HUES48 (cell line): ENCODE results near the gene THSD4.
A peak's percentile ranks its signal among the peaks of the same experiment; 100 is the strongest.

Source experiments
- H3K27ac ChIP-seq: one replicate; pipeline ENCODE4 v1.7.0; 2013; ENCODE audit warnings: low read depth, low read length, inconsistent platforms
- H3K27me3 ChIP-seq: 2 replicates; pipeline ENCODE4 v1.6.1; 2013; ENCODE audit warnings: mild to moderate bottlenecking, low read length; ENCODE audit not compliant: control insufficient read depth, insufficient read depth
- H3K36me3 ChIP-seq: 2 replicates; pipeline ENCODE4 v1.6.1; 2013; ENCODE audit warnings: low read length; ENCODE audit not compliant: control insufficient read depth, insufficient read depth
- H3K4me1 ChIP-seq: 2 replicates; pipeline ENCODE4 v1.6.1; 2013; ENCODE audit warnings: mild to moderate bottlenecking, low read length; ENCODE audit not compliant: control insufficient read depth, insufficient read depth
- H3K4me3 ChIP-seq: 2 replicates; pipeline ENCODE4 v1.5.1; 2013; ENCODE audit warnings: mild to moderate bottlenecking, low read depth, low read length
- H3K9ac ChIP-seq: 2 replicates; pipeline ENCODE4 v1.6.1; 2013; ENCODE audit warnings: mild to moderate bottlenecking, low read depth, low read length, moderate library complexity
- H3K9me3 ChIP-seq: 2 replicates; pipeline ENCODE4 v1.6.1; 2013; ENCODE audit warnings: low read length; ENCODE audit not compliant: control insufficient read depth, insufficient read depth

The THSD4 gene

DNA sequence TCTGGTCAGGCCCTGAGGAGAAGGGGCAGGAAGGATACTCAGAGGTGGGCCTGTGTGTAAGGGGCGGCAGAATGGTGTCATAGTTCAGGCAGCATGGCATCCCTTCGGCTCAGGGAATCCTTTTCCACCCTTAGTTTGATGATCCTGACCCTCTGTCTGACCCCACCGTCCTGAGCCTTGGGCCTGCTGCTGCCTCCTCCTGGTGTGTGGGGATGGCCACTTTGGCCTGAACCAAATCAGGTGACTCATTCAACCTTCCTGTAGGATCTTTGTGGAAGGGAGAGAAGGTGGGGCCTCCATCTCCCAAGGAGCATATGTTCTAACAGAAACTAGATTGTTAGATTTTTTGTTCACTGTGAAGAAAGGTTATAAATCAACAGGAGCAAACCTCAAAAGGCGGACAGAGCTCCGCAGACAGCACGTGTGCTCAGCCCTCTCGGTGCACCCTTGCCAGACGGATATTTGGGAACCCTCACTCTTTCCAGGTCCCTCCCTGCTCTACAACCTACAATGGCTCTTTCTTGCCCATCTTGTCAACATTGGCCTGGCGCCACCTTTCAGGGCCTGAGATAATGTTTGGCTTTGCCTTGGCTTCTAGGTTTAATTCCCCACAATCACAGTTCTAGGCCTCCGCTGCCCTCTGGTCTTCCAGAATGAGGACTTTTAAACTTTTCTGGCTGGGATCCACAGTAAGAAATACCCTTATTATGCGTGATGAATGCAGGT is 21.7 kb downstream of the THSD4 start:
- Histone ChIP-seq H3K27me3 (no peaks in the 10 kb centered on the region), H3K27ac (peak overlapping the region; percentile 14), H3K9ac (no peak overlapping the region), H3K4me3 (no peak overlapping the region), H3K4me1 (peaks cover 17% of the 10 kb centered on the region; the same call in 1 of the 2 replicates), H3K9me3 (no peaks in the 10 kb centered on the region), H3K36me3 (no peaks in the 10 kb centered on the region)

DNA sequence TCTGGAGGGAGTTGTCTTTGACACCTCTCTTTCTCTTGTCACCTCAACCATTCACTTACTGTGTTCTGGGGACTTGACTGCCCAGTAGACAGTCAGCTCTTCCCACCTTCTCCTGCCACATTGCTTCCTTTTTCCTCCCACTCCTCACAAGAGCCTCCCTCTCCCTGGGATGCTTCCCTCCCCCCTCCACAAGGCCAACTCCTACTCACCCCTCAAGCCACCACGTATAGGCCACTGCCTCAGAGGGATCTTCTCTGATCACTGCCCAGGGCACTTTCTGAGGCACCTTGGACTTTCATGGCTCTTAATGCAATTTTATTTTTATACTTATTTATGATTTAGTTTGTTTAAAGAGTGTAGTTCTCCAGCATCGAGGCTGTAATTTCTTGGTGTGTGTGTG is 23.2 kb downstream of the THSD4 start:
- Histone ChIP-seq H3K4me3 (no peak overlapping the region), H3K36me3 (no peaks in the 10 kb centered on the region), H3K27ac (no peak overlapping the region)

GRCh38 chr15:71139241-71139640 is 24.0 kb downstream of the THSD4 start:
- H3K27me3 ChIP-seq, result no peaks in the 10 kb centered on the region
- H3K9me3 ChIP-seq, result no peaks in the 10 kb centered on the region
- H3K36me3 ChIP-seq, result no peaks in the 10 kb centered on the region
- no peak overlapping the region for H3K9ac ChIP-seq
- peaks cover 9% of the 10 kb centered on the region for H3K4me1 ChIP-seq
- H3K4me3 ChIP-seq, result no peak overlapping the region
- no peak overlapping the region for H3K27ac ChIP-seq

More for the DNA sequence above, 23.2 kb downstream of the THSD4 start:
- H3K27me3 ChIP-seq, result no peaks in the 10 kb centered on the region
- peaks cover 13% of the 10 kb centered on the region; the same call in 1 of the 2 replicates for H3K4me1 ChIP-seq
- no peaks in the 10 kb centered on the region for H3K9me3 ChIP-seq
- no peak overlapping the region for H3K9ac ChIP-seq

DNA sequence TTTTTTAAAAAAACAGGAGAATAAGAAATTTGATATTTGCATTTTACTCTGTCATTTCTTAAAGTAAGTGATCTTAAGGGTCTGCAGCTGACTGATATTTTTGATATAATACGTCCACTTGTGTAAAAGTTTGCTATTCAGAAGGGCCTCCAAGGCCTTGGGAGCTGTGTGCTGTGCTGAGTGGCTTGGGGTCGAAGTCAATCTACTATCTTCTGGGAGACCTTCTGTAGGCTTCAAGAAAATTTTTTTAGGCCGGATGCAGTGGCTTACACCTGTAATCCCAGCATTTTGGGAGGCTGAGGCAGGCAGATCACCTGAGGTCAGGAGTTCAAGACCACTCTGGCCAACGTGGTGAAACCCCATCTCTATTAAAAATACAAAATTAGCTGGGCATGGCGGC is 26.3 kb downstream of the THSD4 start:
- H3K9ac ChIP-seq, result no peak overlapping the region
- no peaks in the 10 kb centered on the region for H3K36me3 ChIP-seq
- no peak overlapping the region for H3K4me3 ChIP-seq
- H3K27ac ChIP-seq, result no peak overlapping the region
- H3K27me3 ChIP-seq, result no peaks in the 10 kb centered on the region
- peaks cover 5% of the 10 kb centered on the region for H3K4me1 ChIP-seq
- no peaks in the 10 kb centered on the region for H3K9me3 ChIP-seq

- Histone ChIP-seq H3K9ac (no peak overlapping the region), H3K9me3 (no peaks in the 10 kb centered on the region), H3K36me3 (no peaks in the 10 kb centered on the region), H3K4me3 (no peak overlapping the region), H3K4me1 (no peaks in the 10 kb centered on the region; the same call in 1 of the 2 replicates), H3K27me3 (no peaks in the 10 kb centered on the region), H3K27ac (no peak overlapping the region)
Measured at GRCh38 chr15:71142780-71143179, 27.5 kb downstream of the THSD4 start.

DNA sequence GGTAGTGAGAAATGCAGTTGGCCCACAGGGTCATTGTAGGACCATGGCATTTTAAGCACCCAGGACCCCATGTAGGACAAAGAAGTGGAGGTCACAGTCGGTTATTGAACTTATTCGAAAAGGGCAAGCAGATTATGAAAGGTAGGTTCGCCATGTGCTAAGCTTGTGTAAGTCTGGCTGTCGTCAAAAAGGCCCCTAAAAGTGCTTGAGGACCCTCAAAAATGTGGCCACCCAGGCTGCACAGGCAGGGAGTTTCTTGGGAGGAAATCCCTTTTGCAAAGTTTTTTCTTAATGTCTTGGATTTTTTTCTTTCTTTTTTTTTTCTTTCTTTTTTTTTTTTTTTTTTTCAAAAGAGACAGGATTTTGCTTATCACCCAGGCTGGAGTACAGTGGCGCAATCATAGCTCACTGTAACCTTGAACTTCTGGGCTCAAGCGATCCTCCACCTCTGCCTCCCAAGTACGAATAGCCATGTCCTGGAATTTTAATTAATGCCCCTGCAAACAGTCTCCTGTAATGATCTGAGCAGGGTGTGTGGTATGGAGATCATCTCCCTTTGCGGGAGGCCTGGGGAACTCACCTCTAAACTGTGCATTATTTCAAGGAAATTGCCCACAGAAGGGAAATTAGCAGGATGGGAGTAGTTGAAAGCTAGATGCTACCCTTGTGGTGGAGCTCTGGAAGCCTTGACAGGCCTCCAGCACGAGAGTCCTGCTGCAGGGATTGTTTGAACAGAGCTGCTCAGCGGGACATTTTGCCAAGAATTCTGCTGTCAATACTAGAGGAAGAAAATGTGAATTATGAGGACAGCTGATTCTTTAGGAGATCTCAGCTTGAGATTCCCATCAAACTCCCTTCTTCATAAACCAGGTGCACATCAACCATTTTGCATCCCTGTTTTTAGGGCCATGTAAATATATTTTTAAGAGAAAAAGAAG is 28.4 kb downstream of the THSD4 start:
- H3K36me3 ChIP-seq, result no peaks in the 10 kb centered on the region
- no peaks in the 10 kb centered on the region for H3K9me3 ChIP-seq
- no peak overlapping the region for H3K4me3 ChIP-seq
- H3K9ac ChIP-seq, result no peak overlapping the region
- H3K27me3 ChIP-seq, result no peaks in the 10 kb centered on the region
- no peak overlapping the region for H3K27ac ChIP-seq
- no peaks in the 10 kb centered on the region; the same call in 1 of the 2 replicates for H3K4me1 ChIP-seq

DNA sequence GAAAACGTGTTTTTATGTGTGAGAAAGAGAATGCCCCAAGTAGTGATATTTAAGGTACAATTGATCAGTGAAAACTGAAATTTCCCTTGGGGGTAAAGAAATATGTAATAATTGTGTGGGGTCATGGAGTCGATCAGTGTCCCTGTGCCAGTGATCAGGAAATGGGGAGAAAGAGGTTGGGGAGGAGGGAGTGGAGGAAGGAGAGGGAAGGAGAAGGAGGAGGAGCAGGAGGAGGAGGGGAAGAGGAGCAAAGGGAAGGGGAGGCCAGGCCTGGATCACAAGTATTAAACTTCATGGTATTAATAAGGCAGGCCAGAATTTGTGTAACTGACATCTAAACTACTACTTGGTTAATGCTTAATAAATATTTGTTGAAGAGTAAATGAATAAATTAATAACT is 30.4 kb downstream of the THSD4 start:
- Histone ChIP-seq H3K4me3 (no peak overlapping the region), H3K9ac (no peak overlapping the region), H3K4me1 (peaks cover 8% of the 10 kb centered on the region), H3K9me3 (no peaks in the 10 kb centered on the region), H3K27me3 (no peaks in the 10 kb centered on the region), H3K27ac (no peak overlapping the region), H3K36me3 (no peaks in the 10 kb centered on the region)

- H3K27me3 ChIP-seq, result no peaks in the 10 kb centered on the region
- no peak overlapping the region for H3K4me3 ChIP-seq
- no peak overlapping the region for H3K9ac ChIP-seq
- no peaks in the 10 kb centered on the region for H3K36me3 ChIP-seq
- H3K4me1 ChIP-seq, result peaks cover 8% of the 10 kb centered on the region
- no peak overlapping the region for H3K27ac ChIP-seq
- H3K9me3 ChIP-seq, result no peaks in the 10 kb centered on the region
Measured at GRCh38 chr15:71146580-71146982, 31.3 kb downstream of the THSD4 start.

GRCh38 chr15:71148048-71148447 is 32.8 kb downstream of the THSD4 start:
- Histone ChIP-seq H3K36me3 (no peaks in the 10 kb centered on the region), H3K9me3 (no peaks in the 10 kb centered on the region), H3K4me1 (peaks cover 8% of the 10 kb centered on the region), H3K27me3 (no peaks in the 10 kb centered on the region), H3K27ac (no peak overlapping the region), H3K4me3 (no peak overlapping the region), H3K9ac (no peak overlapping the region)

GRCh38 chr15:71149646-71150557 is 34.6 kb downstream of the THSD4 start:
- Histone ChIP-seq H3K27me3 (no peaks in the 10 kb centered on the region), H3K4me3 (no peak overlapping the region), H3K36me3 (no peaks in the 10 kb centered on the region), H3K27ac (no peak overlapping the region), H3K9me3 (no peaks in the 10 kb centered on the region), H3K4me1 (peaks cover 13% of the 10 kb centered on the region; the same call in 1 of the 2 replicates), H3K9ac (no peak overlapping the region)
